ENCODE data around the gene APOL4.
"Not testable (repeated sequence)": the region's sequence is repeated elsewhere in the genome, so short reads cannot be mapped to it uniquely, and the experiment has no call there.

APOL4 gene

DNA sequence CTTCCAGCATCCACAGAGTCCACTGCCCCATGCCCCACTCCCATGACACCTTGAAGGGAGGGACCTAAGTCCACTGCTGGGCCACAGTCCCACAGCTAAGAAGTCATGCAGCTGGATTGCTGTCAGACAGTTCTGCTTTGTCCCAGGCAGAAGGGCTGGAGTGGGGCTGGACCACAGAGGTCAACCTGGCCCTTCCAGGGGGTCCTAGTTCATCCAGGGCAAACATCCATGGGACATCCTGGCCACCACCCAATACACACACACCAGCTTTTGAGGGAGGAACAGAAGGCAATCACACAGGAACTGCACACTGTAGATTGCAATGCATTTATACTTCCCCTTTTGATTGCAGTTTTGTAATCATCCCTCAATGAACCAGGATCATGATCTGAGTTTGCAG lies 11.3 kb upstream of the APOL4 start:
- DNase-seq (ENCODE audit: insufficient read length, low spot score) (no peak), FAIRE-seq (no peak)
- TF ChIP-seq, protein P1, sequence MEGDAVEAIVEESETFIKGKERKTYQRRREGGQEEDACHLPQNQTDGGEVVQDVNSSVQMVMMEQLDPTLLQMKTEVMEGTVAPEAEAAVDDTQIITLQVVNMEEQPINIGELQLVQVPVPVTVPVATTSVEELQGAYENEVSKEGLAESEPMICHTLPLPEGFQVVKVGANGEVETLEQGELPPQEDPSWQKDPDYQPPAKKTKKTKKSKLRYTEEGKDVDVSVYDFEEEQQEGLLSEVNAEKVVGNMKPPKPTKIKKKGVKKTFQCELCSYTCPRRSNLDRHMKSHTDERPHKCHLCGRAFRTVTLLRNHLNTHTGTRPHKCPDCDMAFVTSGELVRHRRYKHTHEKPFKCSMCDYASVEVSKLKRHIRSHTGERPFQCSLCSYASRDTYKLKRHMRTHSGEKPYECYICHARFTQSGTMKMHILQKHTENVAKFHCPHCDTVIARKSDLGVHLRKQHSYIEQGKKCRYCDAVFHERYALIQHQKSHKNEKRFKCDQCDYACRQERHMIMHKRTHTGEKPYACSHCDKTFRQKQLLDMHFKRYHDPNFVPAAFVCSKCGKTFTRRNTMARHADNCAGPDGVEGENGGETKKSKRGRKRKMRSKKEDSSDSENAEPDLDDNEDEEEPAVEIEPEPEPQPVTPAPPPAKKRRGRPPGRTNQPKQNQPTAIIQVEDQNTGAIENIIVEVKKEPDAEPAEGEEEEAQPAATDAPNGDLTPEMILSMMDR (IDR thresholded peaks at IDR 0.05; ENCODE audit: insufficient read depth, missing control alignments): no peak

DNA sequence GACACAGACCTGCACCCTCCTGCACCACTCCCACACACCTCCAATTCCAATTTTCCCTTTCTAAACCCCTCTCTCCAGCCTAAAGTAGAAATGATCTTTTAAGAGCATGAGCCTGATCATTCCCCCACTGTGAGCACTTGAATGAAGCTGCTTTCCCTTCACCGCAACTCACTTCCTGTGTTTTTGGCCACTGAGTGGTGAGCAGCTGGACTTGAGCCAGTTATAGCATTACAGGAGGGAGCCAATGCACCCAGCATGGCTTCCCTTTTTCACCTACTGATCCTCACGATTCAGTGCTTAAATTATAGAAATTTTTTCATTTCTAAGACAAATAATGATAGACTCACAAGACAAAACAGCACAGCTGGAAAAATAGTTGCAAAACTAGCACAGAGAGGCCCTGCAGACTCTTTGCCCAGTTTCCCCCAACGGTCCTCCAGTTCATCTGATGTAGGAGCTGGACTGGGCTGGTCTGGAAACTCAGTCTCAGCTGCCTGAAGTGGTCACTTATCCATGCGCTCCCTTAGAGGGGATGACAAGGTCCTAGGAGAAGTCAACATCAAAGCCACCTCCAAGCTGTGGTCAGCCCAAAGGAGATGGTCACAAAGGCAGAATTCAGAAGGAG lies 9.7 kb upstream of the APOL4 start:
- TF ChIP-seq, protein P1 (IDR thresholded peaks at IDR 0.05; ENCODE audit: insufficient read depth, missing control alignments): no peak
- no peak for FAIRE-seq
- DNase-seq (ENCODE audit: insufficient read length, low spot score): no peak

DNA sequence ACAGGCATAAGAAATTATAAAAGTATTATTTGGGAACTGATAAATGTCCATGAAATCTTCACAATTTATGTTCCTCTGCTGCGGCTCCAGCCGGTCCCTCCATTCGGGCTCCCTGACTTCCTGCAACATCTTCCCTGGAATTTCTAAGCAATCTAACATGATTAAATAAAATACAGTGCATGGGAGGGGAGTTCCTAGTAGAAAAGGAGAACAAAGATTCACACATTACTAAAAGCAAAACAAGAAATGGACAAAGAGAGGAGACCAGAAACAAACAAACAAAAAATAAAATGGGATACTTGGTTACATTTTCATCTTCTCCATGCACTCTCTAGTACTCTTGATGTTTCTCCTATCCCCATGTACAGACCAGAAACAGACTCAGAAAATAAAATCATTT lies 8.6 kb upstream of the APOL4 start:
- DNase-seq (ENCODE audit: insufficient read length, low spot score) (no peak), FAIRE-seq (no peak)
- TF ChIP-seq, protein P1 (IDR thresholded peaks at IDR 0.05; ENCODE audit: insufficient read depth, missing control alignments): no peak

DNA sequence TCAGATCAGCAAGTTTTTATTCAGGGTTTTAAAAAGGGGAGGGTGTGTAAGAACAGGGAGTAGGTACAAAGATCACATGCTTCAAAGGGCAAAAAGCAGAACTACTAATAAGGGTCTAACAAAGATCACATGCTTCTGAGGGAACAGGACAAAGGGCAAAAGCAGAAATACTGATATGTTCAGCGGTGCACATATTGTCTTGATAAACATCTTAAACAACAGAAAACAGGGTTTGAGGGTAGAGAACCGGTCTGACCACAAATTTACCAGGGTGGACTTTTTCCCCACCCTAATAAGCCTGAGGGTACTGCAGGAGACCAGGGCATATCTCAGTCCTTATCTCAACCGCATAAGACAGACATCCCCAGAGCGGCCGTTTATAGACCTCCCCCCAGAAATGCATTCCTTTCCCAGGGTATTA lies 7.9 kb upstream of the APOL4 start:
- DNase-seq (ENCODE audit: insufficient read length, low spot score); FAIRE-seq: not testable (repeated sequence)

DNA sequence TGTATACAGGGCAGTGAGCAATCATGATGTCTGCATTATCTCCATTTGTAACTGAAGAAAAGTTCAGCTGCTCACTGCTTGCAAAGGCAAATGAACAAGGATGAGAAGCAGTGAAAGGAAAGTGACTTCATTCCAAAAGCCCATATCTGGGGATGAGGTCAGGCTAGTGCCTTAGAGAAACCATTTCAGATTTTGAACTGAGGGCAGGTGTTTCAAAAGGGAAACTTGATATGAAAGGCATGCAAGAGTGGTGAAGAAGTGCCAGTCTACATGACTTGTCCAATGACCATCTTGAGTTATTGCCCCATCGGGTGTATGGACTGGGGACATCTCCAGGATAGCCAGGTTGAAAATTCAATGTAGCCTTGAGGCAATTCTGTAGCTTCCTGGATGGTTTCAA lies 7.3 kb upstream of the APOL4 start:
- DNase-seq (ENCODE audit: insufficient read length, low spot score) (no peak), FAIRE-seq (no peak)
- TF ChIP-seq, protein P1 (IDR thresholded peaks at IDR 0.05; ENCODE audit: insufficient read depth, missing control alignments): no peak

DNA sequence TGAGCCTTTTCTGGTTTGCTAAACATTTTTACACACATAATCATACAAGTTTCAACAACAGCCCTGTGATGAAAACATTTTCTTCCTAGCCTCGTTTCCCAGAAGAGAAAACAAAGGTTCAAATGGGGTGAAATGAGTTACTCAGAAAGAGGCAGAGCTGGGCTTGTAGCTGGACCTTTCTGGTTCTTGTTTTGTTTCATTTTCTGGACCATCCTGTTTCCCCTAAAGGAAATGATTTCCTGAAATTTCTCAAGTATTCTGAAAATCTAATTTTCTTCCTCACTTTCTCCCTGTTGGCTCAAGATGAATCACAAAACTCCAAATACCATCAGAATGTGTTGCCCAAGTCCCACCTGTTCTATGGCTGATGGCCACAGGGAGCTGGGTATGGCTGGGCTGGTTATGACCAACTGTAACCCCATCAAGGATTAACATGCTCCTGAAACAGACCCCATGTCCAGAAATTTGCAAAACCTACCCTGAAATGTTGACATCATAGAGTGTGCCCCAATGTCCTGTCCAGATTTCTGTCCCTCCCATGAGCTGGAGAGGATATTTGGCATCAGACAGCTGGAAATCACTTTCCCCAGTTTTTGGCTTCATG lies 6.7 kb upstream of the APOL4 start:
- DNase-seq (ENCODE audit: insufficient read length, low spot score): no peak
- TF ChIP-seq, protein P1 (IDR thresholded peaks at IDR 0.05; ENCODE audit: insufficient read depth, missing control alignments): no peak
- FAIRE-seq: no peak

DNA sequence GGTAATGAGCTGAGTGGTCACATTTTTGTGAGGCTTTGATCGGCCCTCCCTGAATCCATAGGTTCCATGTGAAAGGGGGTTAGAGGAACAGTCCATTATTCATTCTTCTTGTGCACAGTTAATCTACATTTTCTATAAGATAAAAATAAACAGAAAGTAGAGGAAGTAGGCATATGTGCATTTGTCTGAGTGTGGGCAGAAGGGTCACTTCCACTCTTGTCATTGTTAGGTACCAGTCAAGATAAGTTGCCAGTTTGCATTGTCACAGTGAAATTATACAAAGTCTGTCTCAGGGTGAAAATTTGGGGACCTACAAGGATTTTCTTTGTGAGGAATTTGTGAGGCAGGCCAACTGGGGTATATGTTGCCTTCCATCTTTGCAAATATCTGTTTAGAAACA lies 4.6 kb upstream of the APOL4 start:
- DNase-seq (ENCODE audit: insufficient read length, low spot score) (no peak), FAIRE-seq (no peak)
- TF ChIP-seq, protein P1 (IDR thresholded peaks at IDR 0.05; ENCODE audit: insufficient read depth, missing control alignments): no peak

DNA sequence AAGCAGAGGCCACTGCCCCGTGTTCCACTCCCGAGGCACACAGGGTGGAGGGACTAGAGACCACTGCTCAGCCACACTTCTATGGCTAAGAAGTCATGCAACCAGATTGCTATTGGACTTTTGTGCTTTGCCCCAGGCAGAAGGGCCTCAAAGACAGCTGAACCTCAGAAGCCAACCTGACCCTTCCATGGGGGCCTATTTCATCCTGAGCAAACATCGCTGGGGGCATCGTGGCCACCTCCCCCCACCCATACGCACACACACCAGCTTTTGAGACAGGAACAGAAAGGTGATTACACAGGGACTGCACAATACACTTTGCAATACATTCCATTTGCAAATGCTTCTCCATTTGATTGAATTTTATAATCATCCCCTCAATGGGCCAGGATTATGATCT lies 4.0 kb upstream of the APOL4 start:
- not testable (repeated sequence) for DNase-seq (ENCODE audit: insufficient read length, low spot score); FAIRE-seq

Data from D721Med (cell line).